Immature natural killer cell (primary cell): Measurements from ENCODE around the gene HLCS. TPM values are rescaled to one million over a fixed set of nuclear protein-coding genes. Genes with fewer than 3 reads are reported as not detected.

Source experiments
- DNase-seq, 3 donors: peaks; one replicate each; pipeline ENCODE4 v3.0.0; 2022; ENCODE audit warnings: mixed read lengths in 1 of 3
- H3K27ac Mint-ChIP-seq, 6 donors: one replicate each; pipeline ENCODE4 v1.8.0; 2020; ENCODE audit warnings: mixed read lengths in 6 of 6, mild to moderate bottlenecking in 5 of 6, inconsistent platforms in 4 of 6, moderate library complexity in 3 of 6
- H3K27me3 Mint-ChIP-seq, 3 donors: one replicate each; pipeline ENCODE4 v1.8.0; 2020 to 2021; ENCODE audit warnings: low read depth in 3 of 3, mild to moderate bottlenecking in 3 of 3, mixed read lengths in 3 of 3, moderate library complexity in 3 of 3, inconsistent platforms in 1 of 3
- H3K36me3 Mint-ChIP-seq, 3 donors: one replicate each; pipeline ENCODE4 v1.8.0; 2020; ENCODE audit warnings: mixed read lengths in 3 of 3, inconsistent platforms in 2 of 3, mild to moderate bottlenecking in 2 of 3
- H3K4me1 Mint-ChIP-seq, 2 donors: one replicate each; pipeline ENCODE4 v1.8.0; 2020; ENCODE audit warnings: inconsistent platforms in 2 of 2, mild to moderate bottlenecking in 2 of 2, mixed read lengths in 2 of 2, moderate library complexity in 1 of 2
- H3K4me3 Mint-ChIP-seq, 5 donors: one replicate each; pipeline ENCODE4 v1.8.0; 2020; ENCODE audit warnings: mild to moderate bottlenecking in 5 of 5, mixed read lengths in 5 of 5, inconsistent platforms in 3 of 5, moderate library complexity in 3 of 5
- H3K9me3 Mint-ChIP-seq, 6 donors: one replicate each; pipeline ENCODE4 v1.8.0; 2020; ENCODE audit warnings: mild to moderate bottlenecking in 6 of 6, mixed read lengths in 6 of 6, inconsistent platforms in 4 of 6, moderate library complexity in 3 of 6
- polyA plus RNA-seq, 3 donors: library from polyadenylated mRNA; unstranded; fragments of 300-500 nt; fragmentation: Illumina TruSeq; gene quantifications; one replicate each; pipeline ENCODE4 v1.2.3, GENCODE V29; 2021

The HLCS gene
- polyA plus RNA-seq, 3 donors from 2014 or later: 12.6 to 15.7 (median 15.5) TPM

GRCh38 chr21:36976228-36976861 is 9.9 kb upstream of the HLCS start:
- H3K4me3 Mint-ChIP-seq: no peak overlapping the region
- peaks cover 0 to 4% (median 0%) of the 10 kb centered on the region in 3 donors for H3K36me3 Mint-ChIP-seq
- peaks cover 6 to 20% of the 10 kb centered on the region in 2 donors for H3K4me1 Mint-ChIP-seq
- no peak for DNase-seq
- peaks cover 3 to 10% (median 8%) of the 10 kb centered on the region in 3 donors for H3K27me3 Mint-ChIP-seq
- no peaks in the 10 kb centered on the region for H3K9me3 Mint-ChIP-seq
- peak overlapping the region in 1 of 6 donors; percentile 60 for H3K27ac Mint-ChIP-seq

GRCh38 chr21:36974851-36975192 is 8.4 kb upstream of the HLCS start:
- H3K4me3 Mint-ChIP-seq: no peak overlapping the region
- H3K9me3 Mint-ChIP-seq: no peaks in the 10 kb centered on the region
- H3K27ac Mint-ChIP-seq: peak overlapping the region in 1 of 6 donors; percentile 10
- DNase-seq: no peak
- peaks cover 3 to 9% (median 4%) of the 10 kb centered on the region in 3 donors for H3K27me3 Mint-ChIP-seq
- H3K36me3 Mint-ChIP-seq: peaks cover 0 to 4% (median 0%) of the 10 kb centered on the region in 3 donors
- H3K4me1 Mint-ChIP-seq: peaks cover 0 to 7% of the 10 kb centered on the region in 2 donors

GRCh38 chr21:36973986-36974850 is 7.7 kb upstream of the HLCS start:
- Mint-ChIP-seq H3K27ac (no peak overlapping the region), H3K9me3 (no peaks in the 10 kb centered on the region), H3K36me3 (peaks cover 0 to 4% (median 0%) of the 10 kb centered on the region in 3 donors), H3K4me1 (peaks cover 0 to 7% of the 10 kb centered on the region in 2 donors), H3K4me3 (no peak overlapping the region), H3K27me3 (peaks cover 3 to 5% (median 4%) of the 10 kb centered on the region in 3 donors)
- DNase-seq: no peak

- H3K4me1 Mint-ChIP-seq: peaks cover 17 to 18% of the 10 kb centered on the region in 2 donors
- peaks cover 6 to 12% (median 7%) of the 10 kb centered on the region in 3 donors for H3K27me3 Mint-ChIP-seq
- peak overlapping the region in 2 of 6 donors; percentile 37 to 45 for H3K27ac Mint-ChIP-seq
- peaks cover 0 to 4% (median 0%) of the 10 kb centered on the region in 3 donors for H3K36me3 Mint-ChIP-seq
- no peaks in the 10 kb centered on the region for H3K9me3 Mint-ChIP-seq
- DNase-seq: no peak
- no peak overlapping the region for H3K4me3 Mint-ChIP-seq
Observed at GRCh38 chr21:36968976-36969375, 2.5 kb upstream of the HLCS start.

- no peak for DNase-seq
- Mint-ChIP-seq H3K36me3 (peaks cover 0 to 2% (median 0%) of the 10 kb centered on the region in 3 donors), H3K4me1 (peaks cover 17 to 18% of the 10 kb centered on the region in 2 donors), H3K9me3 (no peaks in the 10 kb centered on the region), H3K4me3 (peak overlapping the region in 3 of 5 donors; percentile 25 to 81 (median 78)), H3K27me3 (peaks cover 6 to 12% (median 7%) of the 10 kb centered on the region in 3 donors), H3K27ac (peak overlapping the region in 5 of 6 donors; percentile 1 to 89 (median 69))
Observed at GRCh38 chr21:36968414-36968813, 1.9 kb upstream of the HLCS start.

- Mint-ChIP-seq H3K4me3 (peak overlapping the region; percentile 67 to 81 (median 78)), H3K27me3 (peaks cover 6 to 12% (median 7%) of the 10 kb centered on the region in 3 donors), H3K27ac (peak overlapping the region; percentile 75 to 90 (median 80)), H3K4me1 (peaks cover 17 to 18% of the 10 kb centered on the region in 2 donors), H3K36me3 (peaks cover 0 to under 1% (median 0%) of the 10 kb centered on the region in 3 donors), H3K9me3 (no peaks in the 10 kb centered on the region)
- DNase-seq: no peak
Observed at GRCh38 chr21:36966821-36967768, 626 bp upstream of the HLCS start.

- Mint-ChIP-seq H3K27ac (peak overlapping the region; percentile 87 to 97 (median 93)), H3K27me3 (peaks cover 6 to 12% (median 7%) of the 10 kb centered on the region in 3 donors), H3K9me3 (no peaks in the 10 kb centered on the region), H3K4me1 (peaks cover 17 to 18% of the 10 kb centered on the region in 2 donors), H3K36me3 (peaks cover 3 to 6% (median 4%) of the 10 kb centered on the region in 3 donors), H3K4me3 (peak overlapping the region; percentile 84 to 93 (median 89))
- no peak for DNase-seq
Observed at GRCh38 chr21:36965720-36966065, 776 bp downstream of the HLCS start.

GRCh38 chr21:36964827-36965719 is 1.4 kb downstream of the HLCS start:
- Mint-ChIP-seq H3K4me1 (peaks cover 17 to 18% of the 10 kb centered on the region in 2 donors), H3K36me3 (peaks cover 8 to 12% (median 9%) of the 10 kb centered on the region in 3 donors), H3K9me3 (no peaks in the 10 kb centered on the region), H3K27ac (peak overlapping the region; percentile 87 to 97 (median 93)), H3K4me3 (peak overlapping the region; percentile 84 to 93 (median 89)), H3K27me3 (peaks cover 6 to 12% (median 7%) of the 10 kb centered on the region in 3 donors)
- DNase-seq: no peak

GRCh38 chr21:36964398-36964797 is 2.1 kb downstream of the HLCS start:
- Mint-ChIP-seq H3K36me3 (peaks cover 8 to 13% (median 12%) of the 10 kb centered on the region in 3 donors), H3K4me1 (peaks cover 17 to 18% of the 10 kb centered on the region in 2 donors), H3K27ac (peak overlapping the region in 3 of 6 donors; percentile 35 to 94 (median 92)), H3K27me3 (peaks cover 6 to 12% (median 7%) of the 10 kb centered on the region in 3 donors), H3K4me3 (peak overlapping the region; percentile 2 to 91 (median 29)), H3K9me3 (no peaks in the 10 kb centered on the region)
- DNase-seq: no peak

GRCh38 chr21:36962098-36962780 is 4.2 kb downstream of the HLCS start:
- no peak for DNase-seq
- peaks cover 15% of the 10 kb centered on the region in 2 donors for H3K4me1 Mint-ChIP-seq
- H3K36me3 Mint-ChIP-seq: peaks cover 9 to 13% (median 13%) of the 10 kb centered on the region in 3 donors
- H3K9me3 Mint-ChIP-seq: no peaks in the 10 kb centered on the region
- H3K27me3 Mint-ChIP-seq: peaks cover 6 to 11% (median 7%) of the 10 kb centered on the region in 3 donors
- no peak overlapping the region for H3K4me3 Mint-ChIP-seq
- no peak overlapping the region for H3K27ac Mint-ChIP-seq

- Mint-ChIP-seq H3K36me3 (peaks cover 12 to 18% (median 15%) of the 10 kb centered on the region in 3 donors), H3K9me3 (no peaks in the 10 kb centered on the region), H3K4me1 (peaks cover 11% of the 10 kb centered on the region in 2 donors), H3K27me3 (peaks cover 5 to 6% (median 6%) of the 10 kb centered on the region in 3 donors), H3K4me3 (no peak overlapping the region), H3K27ac (peak overlapping the region in 2 of 6 donors; percentile 5 to 73)
- no peak for DNase-seq
Observed at GRCh38 chr21:36960676-36961284, 5.7 kb downstream of the HLCS start.
